NCI-H146 treated with DMSO at 0.1 percent for 48 hours (cell line): ENCODE results near the gene HORMAD2.

Experiments used
- DNase-seq: peaks from one replicate; lab custom pipeline; 2025; ENCODE audit not compliant: unreplicated experiment; lab: John Stamatoyannopoulos, UW

HORMAD2 gene

DNA sequence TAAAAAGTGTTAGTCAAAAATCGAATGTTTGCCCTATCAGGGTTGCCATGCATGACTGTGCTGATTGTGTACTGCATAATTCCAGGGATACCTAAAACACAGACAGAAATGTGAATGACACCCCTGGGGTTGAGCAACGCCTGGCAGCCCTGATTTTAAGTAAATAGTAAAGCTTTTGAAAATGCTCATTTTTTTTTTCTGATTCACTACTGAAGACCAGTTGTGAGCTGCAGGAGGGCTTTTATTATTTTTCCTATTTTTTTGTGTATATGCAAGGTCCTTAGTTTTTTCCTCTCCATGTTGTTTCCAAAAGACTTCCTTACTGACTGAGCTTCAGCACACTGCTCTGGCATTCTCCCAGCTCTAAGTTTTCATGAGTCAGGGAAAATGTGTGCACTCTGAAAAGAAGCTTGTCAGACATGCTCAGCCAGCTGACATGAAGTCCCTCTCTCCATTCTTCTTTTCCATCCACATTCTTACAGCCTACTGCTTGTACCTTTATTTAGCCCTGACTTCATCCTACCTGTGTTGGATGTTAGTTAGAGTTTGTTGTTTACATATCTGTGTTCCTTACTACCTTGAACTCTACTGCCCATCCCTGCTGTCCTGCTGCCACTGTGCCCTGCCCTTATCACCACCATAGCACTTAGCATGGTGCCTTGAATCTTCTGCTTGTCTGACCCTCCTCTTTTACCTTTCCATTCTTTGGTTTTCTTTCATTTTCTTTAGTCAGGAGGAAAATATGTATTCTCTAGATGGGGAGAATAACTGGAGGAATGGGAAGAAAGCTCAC is 79.5 kb downstream of the HORMAD2 start:
- no peak for DNase-seq

DNA sequence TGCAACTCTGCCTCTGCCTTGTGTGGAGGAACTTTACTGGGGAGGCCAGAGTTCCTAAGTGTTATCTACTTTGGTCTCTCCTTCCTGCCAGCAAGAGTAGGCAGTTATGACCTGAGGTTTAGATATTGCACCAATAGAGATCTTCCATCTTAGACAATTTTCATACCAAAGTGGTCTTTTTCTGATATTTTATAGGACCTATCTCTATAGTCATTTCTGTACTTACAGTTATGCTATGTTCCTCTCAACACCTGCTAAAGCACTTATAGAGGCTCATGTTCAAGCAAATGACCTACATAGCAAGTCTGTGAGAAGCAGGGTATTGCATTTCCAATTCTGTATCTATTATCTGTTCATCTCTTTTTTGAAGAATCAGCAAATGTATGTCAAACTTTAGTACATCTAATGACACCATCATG is 80.8 kb downstream of the HORMAD2 start:
- DNase-seq = no peak

- DNase-seq = no peak
Observed at GRCh38 chr22:30167296-30167695, 87.0 kb downstream of the HORMAD2 start.

DNA sequence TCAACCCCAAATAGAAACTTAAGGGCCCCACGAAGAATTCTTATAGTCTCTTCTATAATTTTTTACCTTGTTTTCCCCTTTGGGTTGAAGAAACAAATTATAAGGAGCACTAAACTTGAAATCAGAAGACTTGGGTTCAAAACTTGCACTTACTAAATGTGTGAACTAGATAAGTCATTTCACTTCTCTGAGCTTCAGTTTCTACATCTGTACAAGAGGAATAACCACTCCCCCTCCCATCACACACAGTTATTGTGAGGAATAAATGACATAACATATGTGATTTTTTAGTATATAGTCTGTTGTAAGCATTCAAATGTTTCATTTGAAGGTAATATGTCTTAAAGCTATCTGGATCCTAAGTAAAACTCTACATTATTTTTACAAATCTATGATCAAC is 87.5 kb downstream of the HORMAD2 start:
- no peak for DNase-seq

- DNase-seq = no peak
Observed at GRCh38 chr22:30169002-30169401, 88.7 kb downstream of the HORMAD2 start.

DNA sequence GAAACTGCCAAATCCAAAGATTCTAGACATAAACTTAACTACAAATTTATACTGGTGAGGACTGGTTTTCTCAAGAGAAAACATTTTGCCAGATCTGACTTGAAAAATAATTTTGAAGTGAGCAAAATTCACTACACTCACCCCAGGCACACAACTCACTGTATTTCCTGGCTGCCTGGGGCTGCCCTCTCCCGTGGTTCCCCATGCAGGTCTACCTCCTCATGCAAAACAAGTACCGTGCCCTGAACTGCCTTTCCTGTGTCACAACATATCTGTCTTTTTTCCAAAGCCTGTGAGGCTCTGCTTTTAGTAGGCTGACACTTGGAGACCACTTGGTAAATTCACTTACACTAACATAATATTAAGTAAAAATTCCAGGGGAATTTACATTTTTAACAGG is 89.9 kb downstream of the HORMAD2 start:
- DNase-seq = no peak

GRCh38 chr22:30171008-30171407 is 90.7 kb downstream of the HORMAD2 start:
- DNase-seq = no peak

DNA sequence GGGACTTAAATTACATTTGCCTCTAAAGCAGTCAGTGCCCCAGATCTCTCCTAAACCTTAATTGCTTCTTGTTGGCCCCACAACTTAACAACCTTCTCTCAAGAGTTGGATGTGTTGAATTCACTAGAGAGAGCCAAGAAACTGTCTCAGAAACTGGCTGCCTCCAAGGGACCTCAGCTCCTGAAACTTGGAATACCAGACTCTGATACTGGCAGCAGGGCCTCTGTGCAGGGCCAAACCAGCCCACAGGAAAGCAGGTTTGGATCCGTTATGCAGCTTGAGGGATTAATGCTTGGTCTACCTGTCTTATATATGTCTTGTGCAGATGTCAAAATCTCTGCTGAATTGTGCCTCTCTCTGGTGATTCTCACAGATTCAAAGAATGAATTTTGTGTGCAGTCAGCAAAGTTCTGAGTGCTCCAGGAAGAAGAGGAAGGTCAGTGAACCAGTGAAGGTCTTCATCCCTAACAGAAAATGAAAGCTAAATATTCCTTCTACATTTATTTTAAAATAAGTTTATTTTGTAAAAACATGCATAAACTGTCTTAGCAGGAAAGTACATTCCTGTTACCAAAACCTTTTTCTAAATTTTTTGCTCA is 95.5 kb downstream of the HORMAD2 start:
- no peak for DNase-seq

DNA sequence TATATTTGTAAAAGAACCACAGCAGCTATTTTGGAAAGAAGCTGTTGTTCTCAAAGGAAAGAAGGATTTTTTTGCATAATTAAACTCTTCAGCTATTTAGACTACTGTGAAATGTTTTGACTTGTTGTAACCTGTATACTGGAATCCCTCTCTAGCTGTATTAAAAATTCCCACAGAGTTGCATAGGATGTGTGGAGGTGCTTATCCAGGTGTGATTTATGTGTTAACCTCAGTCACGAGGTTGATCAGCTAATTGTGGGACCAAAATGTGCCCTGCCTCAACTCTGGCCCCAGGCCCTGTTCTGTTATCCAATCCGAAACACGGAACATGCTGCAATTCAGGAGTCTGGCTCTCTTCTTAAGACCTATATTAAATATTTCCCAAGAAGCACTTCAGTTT is 96.2 kb downstream of the HORMAD2 start:
- no peak for DNase-seq

GRCh38 chr22:30178181-30179126 is 98.2 kb downstream of the HORMAD2 start:
- DNase-seq = no peak

DNA sequence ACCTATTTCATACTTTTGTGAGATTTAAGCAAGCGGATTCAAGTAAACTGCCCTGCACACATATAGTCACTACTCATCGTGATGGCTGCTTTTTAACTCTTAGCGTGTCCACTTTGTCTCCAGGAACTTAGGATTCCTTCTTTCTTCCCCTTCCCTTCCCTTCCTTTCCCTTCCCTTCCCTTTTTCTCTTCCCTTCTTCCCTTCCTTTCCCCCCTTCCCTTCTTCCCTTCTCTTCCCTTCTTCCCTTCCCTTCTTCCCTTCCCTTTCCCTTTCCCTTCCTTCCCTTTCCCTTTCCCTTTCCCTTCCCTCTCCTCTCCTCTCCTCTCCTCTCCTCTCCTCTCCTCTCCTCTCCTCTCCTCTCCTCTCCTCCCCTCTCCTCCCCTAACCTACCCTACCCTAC is 100.4 kb downstream of the HORMAD2 start:
- no peak for DNase-seq

- DNase-seq = no peak
Observed at GRCh38 chr22:30181459-30182349, 101.4 kb downstream of the HORMAD2 start.

DNA sequence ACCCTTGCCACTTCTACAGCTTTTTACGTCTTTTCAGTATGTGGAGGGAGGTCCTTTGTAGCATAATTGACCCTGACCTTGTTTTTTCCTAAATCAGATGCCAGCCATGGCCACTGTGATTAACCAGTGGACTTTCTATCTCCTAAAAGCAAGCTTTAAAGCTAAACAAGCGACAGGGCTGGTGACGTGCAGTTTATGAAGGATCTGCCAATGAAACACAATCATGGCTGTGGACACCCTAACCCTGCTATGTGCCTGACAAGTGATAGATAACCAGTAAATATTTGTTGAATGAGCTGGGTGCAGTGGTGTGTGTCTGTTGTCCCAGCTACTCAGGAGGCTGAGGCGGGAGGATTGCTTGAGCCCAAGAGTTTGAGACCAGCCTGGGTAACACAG is 102.1 kb downstream of the HORMAD2 start:
- DNase-seq = no peak

DNA sequence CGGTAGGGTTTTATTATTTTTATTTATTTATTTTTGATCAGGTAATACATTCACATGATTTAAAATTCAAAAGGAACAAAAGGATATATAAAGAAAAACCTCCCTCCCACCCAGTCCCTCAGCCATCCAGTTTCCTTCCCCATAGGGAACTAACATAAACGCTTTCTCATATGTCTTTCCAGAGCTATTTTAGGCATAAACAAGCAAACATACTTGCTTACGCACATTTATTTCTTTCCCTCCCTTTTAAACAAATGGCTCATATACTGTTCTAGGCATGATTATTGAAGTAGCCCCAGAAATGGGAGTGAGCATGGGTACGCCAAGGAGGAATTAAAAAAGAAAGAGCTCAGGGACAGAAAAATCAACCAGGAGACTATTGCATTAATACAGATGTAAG is 102.6 kb downstream of the HORMAD2 start:
- no peak for DNase-seq

GRCh38 chr22:30183271-30183670 is 103.0 kb downstream of the HORMAD2 start:
- DNase-seq = no peak

DNA sequence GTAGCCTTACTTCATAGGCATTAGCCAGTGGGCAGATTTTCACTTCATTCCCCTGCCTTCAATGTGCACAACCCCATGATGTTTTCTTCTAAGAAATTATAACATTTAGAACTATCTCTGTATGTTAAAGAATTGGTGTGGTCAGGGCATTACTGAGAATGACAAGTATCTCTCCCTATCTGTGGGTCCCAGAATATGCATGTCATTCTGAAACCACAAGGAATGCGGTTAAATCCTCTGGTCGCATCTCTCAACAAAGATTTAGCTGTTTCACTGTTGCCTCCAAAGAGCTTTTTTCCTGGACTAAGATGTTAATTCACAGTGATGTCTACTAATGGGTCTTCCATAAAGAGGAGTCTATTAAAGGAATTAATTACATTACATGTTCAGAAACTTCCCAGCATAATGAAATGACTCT is 103.6 kb downstream of the HORMAD2 start:
- DNase-seq = no peak

DNA sequence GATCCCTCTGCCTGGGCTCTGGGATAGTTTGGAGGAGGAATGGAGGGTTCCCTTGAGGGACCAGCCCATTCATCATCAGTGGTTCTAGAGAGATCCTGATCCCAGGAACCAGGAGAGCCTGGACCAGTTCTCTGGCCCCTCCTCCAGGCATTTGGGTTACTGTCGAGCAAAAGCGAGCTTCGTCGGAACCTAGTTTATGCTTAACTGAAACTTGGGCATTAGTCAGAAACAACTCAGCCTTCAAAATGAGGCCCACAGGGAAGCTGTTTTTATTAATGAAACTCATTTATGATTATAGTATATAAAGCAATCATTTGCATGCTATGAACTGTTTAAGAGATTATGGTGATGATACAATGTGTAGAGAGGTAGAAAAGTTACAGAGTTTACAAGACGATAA is 104.9 kb downstream of the HORMAD2 start:
- DNase-seq = no peak

- no peak for DNase-seq
Observed at GRCh38 chr22:30185549-30185948, 105.3 kb downstream of the HORMAD2 start.

GRCh38 chr22:30186041-30186440 is 105.8 kb downstream of the HORMAD2 start:
- DNase-seq = peak; percentile 30

- DNase-seq = no peak
Observed at GRCh38 chr22:30186510-30186909, 106.2 kb downstream of the HORMAD2 start.

GRCh38 chr22:30187094-30187493 is 106.8 kb downstream of the HORMAD2 start:
- no peak for DNase-seq
